ENCODE data around the gene LRPPRC.

Gene LRPPRC

DNA sequence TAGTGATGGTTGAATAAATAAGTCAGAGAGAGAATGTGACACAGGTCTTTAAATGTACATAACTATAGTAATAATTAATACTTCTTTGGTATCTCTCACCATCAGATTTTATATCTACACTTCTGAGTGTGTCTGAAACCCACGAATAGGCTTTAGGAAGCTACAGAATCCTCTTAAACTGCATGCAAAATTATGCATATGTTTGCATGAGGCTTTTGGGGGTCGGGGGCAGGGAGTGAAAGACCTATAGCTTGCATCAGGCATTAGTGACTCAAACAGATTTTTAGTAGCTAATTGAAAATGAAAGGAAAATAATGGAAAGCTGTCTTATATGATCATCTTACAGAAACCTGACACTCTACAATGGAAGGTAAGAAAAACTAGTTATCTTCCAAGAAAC, 14.9 kb downstream of the LRPPRC start:
- DNase-seq (ENCODE audit: low read depth, low spot score), result no peak

DNA sequence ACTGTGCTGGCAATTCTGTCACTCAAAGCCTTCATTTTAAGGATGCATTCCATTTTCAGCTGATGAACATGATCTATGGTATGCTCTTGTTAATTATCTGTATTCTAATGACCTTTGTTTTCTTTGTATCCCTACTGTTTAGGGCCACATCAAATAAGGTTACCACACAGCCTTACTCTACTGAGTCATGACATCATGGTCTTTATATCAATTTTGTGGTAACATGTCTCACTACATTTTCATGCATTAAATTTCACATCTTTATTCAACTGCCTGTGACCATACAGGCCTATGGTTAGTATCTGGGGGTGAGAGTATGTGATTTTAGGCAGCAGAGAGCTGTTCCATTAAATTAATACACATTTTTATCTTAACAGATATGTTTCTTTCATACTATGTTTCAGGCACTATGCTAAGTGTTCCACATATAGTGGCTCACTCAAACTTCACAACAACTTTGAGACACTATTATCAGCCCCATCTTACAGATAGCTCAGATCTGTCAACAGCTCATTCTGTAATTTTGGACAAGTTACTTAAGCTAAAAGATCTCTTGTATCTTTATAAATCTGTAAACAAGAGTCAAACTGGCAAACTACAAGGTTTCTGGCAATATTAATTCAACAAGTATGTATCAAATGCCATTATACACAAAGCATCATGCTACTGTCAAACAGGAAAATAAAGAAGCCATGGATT, 18.0 kb downstream of the LRPPRC start:
- DNase-seq (ENCODE audit: low read depth, low spot score), result no peak

DNA sequence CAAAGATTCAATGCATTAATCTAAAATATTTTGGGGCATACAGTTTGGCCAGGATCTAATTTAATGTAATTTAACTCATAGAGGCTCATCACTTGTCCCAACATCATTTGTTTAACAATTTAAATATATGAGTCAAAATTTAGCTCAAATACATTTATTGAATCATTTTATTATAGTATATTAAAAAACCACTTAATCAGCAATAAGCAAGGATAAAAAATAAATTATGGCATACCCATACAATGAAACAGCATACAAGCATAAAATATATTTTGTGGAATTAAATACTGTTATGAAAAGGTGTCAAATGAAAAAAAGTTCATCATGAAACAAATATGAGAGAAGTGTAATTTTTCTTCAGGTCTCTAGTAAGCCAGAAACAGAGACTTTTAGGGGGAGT, 34.9 kb downstream of the LRPPRC start:
- DNase-seq (ENCODE audit: low read depth, low spot score), result no peak

DNA sequence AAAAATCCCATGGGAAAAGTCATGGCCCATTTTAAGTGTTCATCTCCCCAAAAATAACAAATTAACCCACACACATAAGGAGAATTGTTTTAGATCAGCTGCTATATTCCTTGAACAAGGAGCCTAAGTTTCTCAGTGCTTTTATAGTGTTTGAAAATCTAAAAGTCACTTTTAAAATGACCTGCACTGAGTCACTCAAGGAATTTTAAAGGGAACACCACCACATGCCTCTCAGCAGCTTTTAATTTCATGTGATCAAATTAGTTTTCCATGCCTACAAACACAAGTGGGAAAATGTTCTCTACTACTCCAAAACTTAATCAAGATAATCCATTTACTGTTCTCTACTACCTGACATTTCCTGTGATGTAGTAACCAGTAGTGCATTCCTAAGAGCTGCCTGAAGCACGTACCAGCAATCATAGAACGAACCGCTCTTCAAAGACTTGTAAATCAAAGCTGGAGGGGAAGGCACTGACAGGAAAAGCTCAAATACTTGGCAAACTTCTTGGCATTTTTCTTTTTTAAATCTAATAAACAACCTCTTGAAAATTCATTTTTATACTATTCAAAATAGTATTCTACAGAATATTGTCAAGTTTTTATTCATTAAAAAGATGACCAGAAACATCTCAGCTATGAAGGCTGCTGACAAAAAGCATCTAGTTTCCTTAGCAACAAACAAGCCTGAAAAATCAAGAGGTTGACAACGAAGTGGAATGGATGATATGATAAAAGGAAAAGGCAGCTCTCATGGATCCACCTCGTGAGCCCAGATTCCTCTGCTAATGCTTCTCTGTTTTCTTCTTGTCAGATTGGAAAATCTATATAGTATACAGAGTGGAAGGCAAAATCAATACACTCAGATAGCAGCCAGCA, 37.2 kb downstream of the LRPPRC start:
- no peak for DNase-seq (ENCODE audit: low read depth, low spot score)

DNA sequence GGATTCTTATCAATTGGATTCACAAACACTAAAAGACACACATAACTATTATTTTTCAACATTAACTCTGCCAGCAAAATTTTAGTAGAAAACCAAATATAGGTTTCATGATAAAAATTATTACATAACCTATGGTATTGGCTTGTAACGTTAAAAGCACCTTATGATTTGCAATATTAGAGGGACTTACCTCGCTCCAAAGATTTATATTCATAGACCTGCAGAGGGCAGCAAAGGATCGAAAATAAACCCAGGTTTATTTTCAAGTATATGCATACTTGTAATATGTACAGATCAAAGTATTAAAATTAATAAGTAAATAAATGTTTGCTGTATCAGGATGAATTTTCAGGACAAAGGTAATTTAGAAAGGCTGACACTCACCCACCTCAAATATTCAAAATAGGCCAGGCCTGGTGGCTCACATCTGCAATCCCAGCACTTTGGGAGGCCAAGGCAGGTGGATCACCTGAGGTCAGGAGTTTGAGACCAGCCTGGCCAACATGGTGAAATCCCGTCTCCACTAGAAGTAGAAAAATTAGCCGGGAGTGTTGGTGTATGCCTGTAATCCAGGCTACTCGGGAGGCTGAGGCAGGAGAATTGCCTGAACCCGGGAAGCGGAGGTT, 45.3 kb downstream of the LRPPRC start:
- no peak for DNase-seq (ENCODE audit: low read depth, low spot score)

DNA sequence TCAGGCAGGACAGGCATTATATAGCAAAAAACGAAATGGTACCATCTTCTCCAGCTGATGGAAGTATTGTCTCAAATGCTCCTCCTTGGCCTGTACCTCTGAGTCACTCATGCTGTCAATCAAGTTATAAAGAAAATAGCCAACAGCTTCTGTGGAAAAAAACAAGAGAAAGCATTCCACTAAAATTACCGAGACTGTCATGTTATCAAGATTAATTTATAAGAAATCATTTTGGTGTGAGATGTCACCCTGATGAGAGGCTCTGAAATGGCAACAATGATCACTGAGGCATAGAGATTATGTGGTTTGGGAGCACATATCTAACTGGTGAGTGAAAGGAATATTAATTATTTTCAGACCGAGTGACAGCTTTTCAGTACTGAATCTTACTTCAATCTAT, 47.4 kb downstream of the LRPPRC start:
- no peak for DNase-seq (ENCODE audit: low read depth, low spot score)

DNA sequence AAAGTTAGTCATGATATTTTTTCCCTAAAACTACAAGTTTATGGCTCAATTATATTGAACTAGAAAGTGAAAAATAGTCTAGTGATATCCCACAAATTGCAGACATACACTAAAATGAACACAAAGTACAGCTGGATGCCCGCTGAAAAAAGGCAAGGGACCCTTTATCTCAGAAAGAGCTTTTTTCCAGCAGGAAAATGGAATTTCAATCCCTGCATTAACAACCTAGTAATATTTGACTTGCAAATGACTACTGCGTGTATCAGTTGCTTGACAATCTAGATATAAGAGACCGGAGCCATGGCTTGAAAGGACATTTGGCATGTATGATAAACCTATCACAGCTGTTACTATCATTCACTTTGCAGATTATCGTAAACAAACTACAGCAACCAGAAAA, 49.1 kb downstream of the LRPPRC start:
- DNase-seq (ENCODE audit: low read depth, low spot score), result no peak

DNA sequence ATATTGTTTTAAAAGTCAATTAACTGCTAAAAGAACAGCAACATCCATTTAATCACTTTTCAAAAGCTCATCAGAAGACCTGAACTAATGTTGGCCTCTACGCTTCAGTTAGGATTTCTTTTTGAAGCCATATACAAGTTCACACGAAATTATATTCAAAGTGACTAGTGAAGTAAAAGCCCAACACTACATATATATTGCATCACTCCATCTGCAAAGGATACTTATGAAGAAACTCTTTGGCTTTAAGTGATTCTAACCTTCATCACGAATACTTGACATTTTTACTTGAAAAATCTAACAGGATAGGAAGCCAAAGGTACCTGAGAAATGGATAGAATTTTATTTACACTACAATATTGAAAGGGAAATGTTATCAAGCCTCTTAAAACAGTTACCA, 50.4 kb downstream of the LRPPRC start:
- no peak for DNase-seq (ENCODE audit: low read depth, low spot score)

DNA sequence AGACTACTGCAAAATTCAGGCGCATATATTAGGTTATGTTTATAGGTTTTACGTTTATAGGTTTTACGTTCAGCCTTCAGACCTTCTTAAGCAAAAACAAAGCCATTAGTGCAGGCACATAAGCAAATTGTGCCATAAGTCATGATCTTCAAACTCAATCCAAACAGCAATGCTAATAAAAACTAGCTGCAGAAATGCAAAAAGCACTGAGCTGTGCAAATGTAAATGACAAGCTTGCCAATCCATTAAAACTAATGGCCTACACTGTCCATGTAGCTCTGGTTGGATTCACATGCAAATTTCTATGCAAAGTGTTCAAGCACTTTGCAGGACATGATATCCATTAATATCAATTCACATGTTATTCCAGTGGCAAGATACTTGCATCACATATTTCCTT, 50.9 kb downstream of the LRPPRC start:
- DNase-seq (ENCODE audit: low read depth, low spot score), result no peak

DNA sequence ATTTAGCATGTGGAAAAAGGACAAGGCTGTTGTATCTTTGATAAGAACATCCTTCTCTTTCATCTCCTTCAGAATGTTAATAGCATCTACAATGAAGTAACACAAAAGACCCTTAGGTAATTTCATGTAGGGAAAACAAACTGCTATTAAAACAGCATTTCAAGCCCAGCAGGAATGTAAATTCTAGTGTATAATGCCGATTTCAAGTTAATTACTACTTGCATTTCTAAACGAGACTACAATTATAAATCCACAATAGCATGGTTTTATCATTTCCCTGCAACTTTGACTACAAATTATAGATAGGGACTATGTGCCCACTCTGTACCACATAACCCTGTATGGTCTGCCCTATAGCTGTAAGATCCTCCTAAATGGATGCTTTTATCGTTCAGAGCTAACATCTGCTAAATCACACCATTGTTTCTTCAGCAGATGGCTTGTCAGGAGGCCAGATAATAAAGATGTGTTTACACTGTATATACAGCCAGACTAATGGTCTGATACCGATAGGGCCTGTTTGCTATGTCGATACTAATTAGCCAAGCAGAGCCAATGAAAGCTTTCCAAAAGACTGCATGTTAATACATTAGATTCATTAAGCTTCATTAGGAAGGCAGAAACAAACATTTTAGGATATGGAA, 51.9 kb downstream of the LRPPRC start:
- DNase-seq (ENCODE audit: low read depth, low spot score), result no peak

DNA sequence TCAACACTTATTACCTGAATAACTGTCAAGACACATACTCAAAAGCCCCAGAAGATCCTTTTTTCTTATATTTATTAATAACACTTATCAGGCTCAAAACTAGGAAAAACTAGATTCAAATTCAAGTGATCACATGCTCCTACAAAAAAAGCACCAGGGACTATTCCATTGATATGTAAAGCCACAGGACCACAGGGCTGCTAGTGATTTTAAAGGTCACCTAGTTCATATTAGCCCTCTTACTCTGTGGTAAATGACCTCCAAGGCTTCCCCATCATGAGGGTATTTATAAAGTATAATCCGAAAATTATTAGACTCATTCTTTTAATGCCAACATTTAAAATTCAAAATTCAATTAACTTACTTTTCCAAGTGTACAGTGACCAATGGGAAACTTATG, 52.5 kb downstream of the LRPPRC start:
- no peak for DNase-seq (ENCODE audit: low read depth, low spot score)

DNA sequence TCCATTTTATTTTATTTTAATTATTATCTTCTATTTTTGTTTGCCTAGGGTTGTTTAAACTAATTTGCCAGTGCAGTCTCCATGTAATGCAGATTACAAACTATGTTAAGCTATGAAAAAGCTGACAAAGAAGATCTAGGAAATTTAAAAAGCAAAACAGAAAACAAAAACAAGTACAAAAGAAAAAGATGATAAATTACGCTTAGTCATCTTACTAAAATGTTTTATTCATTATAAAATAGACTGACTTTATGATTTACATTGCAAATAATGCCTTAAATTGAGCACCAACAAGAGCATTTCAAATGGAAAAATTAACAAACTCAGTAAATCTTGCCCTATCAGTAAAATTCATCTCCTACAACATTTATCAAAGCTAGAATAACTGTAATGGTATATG, 52.9 kb downstream of the LRPPRC start:
- DNase-seq (ENCODE audit: low read depth, low spot score), result no peak

DNA sequence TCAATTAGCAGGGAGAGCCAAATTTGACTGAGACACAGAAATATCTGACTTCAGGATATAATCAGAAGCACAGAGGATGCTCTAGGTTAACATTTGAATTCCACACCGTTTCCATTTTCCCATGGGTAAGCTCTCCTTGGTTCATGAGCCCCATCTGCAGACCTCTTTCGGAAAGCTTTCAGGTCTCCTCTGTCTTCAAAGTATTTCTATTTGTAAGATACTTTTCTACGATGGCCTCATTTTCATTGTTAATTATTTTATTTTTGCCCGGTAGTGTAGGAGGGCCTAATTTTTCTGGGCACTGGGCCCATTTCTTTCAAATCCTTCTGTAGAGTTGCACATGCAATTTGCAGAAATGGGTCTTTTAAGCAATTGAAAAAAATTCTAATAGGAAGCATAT, 53.8 kb downstream of the LRPPRC start:
- DNase-seq (ENCODE audit: low read depth, low spot score), result no peak

DNA sequence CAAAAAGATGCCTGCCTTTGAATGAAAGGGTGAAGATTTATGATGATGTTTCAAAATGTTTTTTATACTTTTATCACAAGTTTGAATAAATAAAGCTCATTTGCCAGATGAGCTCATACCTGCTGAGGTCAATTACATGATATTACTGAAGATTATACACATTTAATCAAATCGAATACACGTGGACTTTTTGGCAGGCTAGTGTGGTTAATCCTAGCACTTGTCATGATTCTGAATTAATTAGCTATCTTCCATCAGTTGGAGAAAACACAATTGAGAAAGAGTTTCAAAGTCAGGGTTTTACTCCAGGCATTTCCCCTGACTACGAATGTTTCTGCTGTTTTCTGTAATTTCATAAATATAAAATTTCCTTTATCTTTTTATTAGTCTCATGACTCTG, 54.4 kb downstream of the LRPPRC start:
- no peak for DNase-seq (ENCODE audit: low read depth, low spot score)

DNA sequence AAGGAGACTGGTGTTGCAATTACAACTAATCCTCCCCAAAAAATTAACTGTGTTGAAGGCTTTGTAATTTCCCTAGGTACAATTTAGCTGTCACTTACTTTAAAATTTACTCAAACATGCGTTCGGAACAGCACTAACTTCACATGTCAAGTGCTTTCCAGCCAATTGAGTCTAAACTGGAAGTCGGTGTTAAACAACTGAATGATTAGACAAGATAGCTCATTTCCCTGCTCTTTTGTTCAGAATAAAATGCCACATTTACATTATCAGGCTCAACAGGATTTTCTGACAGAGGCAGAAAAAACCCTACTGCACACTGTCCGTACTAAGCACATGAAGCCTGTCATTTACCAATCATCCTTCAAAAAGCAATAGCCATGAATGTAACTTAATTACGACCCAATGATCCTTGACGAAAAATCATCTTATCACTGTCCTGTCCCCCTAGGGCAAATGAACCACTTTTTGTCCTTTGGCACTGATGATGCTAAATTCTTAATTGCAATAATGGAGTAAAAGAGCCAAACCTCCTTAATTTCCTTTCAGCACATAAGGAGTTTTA, 56.0 kb downstream of the LRPPRC start:
- DNase-seq (ENCODE audit: low read depth, low spot score), result no peak

DNA sequence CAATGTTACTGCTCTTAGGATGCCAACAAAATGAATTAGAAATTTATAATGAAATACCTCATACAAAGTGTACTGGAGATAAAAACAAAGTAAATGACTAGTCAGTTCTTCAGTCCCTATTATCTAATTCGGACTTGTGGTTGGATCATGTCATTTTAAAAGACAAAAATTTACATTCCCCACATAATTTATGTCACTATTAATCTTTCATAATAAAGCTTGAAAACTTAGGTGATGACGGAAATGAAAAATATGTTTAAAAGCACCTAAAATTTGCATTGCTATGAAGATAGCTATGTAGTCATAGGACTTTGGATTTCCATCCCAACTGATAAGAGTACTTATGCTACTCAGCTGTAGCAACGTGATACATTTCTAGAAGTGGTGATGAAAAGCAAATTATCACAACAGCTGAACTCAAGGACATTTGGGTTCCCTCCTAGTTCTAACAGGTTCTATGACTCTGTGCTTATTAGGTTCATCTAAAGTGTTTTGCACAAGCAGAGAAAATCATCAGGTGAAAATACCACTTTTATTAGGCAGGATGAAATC, 58.4 kb downstream of the LRPPRC start:
- no peak for DNase-seq (ENCODE audit: low read depth, low spot score)

DNA sequence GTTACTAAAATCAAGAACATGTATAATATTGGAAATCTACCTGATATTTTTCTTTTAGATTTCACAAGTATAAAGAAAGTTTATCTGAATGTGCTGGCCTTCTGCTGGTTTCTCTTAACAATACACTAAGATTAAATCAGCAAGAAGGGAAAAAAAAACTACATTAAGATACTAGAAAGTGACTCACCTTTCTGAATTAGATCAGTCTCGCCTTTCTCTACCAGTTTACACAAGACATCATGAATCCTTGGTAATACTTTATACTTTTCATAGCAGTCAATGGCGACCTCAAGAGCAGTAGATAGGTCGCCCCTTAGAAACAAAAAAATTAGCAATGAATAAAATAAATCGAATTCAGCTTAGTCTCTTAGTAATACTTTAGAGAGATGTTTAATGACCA, 61.2 kb downstream of the LRPPRC start:
- no peak for DNase-seq (ENCODE audit: low read depth, low spot score)

DNA sequence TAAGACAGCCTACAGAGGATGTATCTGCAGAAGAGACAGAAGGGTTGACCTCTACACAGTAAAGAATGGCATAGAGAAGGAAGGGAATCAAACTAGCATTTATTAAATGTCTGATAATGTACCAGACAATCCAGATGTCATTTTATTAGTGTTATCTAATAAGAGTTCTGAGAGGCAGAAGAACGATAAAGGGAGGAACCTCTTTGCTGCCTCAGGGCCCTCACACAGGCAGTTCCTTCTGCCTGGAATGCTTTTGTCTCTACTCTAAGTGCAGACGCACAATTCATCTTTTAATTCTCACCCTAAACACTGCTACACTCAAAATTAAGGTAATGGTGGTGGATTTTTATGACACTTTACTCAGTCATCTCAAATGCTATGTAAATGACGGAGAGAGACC, 64.5 kb downstream of the LRPPRC start:
- no peak for DNase-seq (ENCODE audit: low read depth, low spot score)

DNA sequence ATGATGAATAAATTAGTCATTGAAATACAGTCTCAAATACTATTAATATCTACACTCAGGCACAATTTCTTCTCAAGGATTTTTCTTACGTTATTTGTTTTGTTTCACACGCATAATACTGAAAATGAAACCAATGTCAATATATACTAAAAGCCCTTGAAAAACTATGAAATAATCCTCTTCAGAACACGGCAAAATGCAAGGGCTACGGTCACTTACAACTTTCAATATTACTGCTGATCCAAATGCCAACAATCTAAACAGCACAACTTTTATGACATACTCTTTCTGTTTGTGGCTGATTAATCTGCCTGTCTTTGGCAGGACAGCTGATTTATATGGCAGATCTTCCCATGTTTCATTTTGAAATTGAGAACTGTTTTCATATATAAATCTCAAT, 68.3 kb downstream of the LRPPRC start:
- no peak for DNase-seq (ENCODE audit: low read depth, low spot score)

DNA sequence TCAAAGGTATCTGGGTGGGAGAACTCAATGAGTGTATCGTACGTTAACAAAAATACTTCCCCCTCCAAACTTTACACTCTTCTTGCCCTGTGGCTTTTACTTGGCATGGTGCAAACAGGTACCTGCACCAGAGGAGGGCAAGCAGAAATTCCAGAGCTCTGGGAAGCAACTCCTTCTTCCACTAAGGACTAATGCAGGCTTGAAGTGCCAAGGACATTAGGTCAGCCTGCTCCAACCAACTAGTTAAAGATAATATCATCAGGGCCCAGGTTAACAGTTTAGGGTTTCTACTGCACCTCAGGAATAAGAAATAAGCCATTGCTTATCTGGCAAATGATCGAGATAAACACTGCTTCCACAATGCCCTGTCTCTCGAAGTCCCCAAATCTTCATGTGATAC, 70.4 kb downstream of the LRPPRC start:
- no peak for DNase-seq (ENCODE audit: low read depth, low spot score)

DNA sequence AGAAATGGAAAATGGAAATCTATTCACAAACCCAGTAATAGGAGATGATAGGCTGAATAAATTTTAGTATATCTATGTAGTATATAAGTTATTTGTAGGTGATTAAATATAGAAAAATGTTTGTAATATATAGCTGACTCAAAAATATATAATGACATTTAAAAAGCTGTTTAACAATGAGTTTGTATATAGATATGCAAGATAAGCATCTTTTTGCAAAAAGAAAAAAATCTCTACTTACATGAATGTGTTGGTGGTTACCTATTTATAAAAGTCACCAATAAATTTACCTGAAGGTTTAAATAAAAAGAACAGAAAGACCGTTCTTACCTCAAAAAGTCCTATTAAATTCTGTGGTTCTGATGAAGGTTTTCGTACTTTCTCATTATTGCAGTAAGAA, 71.3 kb downstream of the LRPPRC start:
- no peak for DNase-seq (ENCODE audit: low read depth, low spot score)
